Measurements from ENCODE around the gene LRRC3. TPM values are rescaled to one million over a fixed set of nuclear protein-coding genes. Genes with fewer than 3 reads are reported as not detected.

LRRC3 gene
- total RNA-seq, 2 experiments from 2014 or later = 0.55 to 0.61 TPM

GRCh38 chr21:44475266-44475845 lies 20.0 kb downstream of the LRRC3 start:
- intact Hi-C loops (cut with DNase I, micrococcal nuclease) = no loop called here
- Mint-ChIP-seq H3K27me3 (no peaks in the 10 kb centered on the region), H3K4me3 (no peak overlapping the region), H3K27ac (no peak overlapping the region), H3K36me3 (ENCODE audit: low read depth) (no peaks in the 10 kb centered on the region), H3K9me3 (no peaks in the 10 kb centered on the region), H3K4me1 (ENCODE audit: low read depth) (no peaks in the 10 kb centered on the region)
- ATAC-seq (ENCODE audit: poor library complexity) = no peak
- no peaks in the 10 kb centered on the region for H3K9me3 ChIP-seq (ENCODE audit: control insufficient read depth in 1 of 2, insufficient read depth in 1 of 2, low read length in 2 of 2)
- no peak overlapping the region for H3K27ac ChIP-seq (ENCODE audit: low read depth in 1 of 2, low read length in 2 of 2)
- no peaks in the 10 kb centered on the region for H3K36me3 ChIP-seq (ENCODE audit: insufficient read depth, low read length)
- DNase-seq = no peak
- peaks cover 3% of the 10 kb centered on the region for H3K4me1 ChIP-seq (ENCODE audit: insufficient read depth, low read length)
- H3K4me3 ChIP-seq (ENCODE audit: low read length) = no peak overlapping the region
- POLR2A ChIA-PET = no interaction called here
- no peak for TF ChIP-seq CTCF (IDR thresholded peaks at IDR 0.05)
- CTCF ChIA-PET = no interaction called here
- no peaks in the 10 kb centered on the region for H3K27me3 ChIP-seq (ENCODE audit: control insufficient read depth in 1 of 2, insufficient read depth in 2 of 2, low read length in 2 of 2)

- ChIA-PET POLR2A (no interaction called here), CTCF (no interaction called here)
- no peaks in the 10 kb centered on the region for H3K9me3 ChIP-seq (ENCODE audit: control insufficient read depth in 1 of 2, insufficient read depth in 1 of 2, low read length in 2 of 2)
- no peak for TF ChIP-seq CTCF (IDR thresholded peaks at IDR 0.05)
- H3K36me3 ChIP-seq (ENCODE audit: insufficient read depth, low read length) = no peaks in the 10 kb centered on the region
- H3K27ac ChIP-seq (ENCODE audit: low read depth in 1 of 2, low read length in 2 of 2) = no peak overlapping the region
- no peak overlapping the region for H3K27ac Mint-ChIP-seq
- intact Hi-C loops (cut with DNase I, micrococcal nuclease) = no loop called here
- no peaks in the 10 kb centered on the region for H3K27me3 Mint-ChIP-seq
- H3K27me3 ChIP-seq (ENCODE audit: control insufficient read depth in 1 of 2, insufficient read depth in 2 of 2, low read length in 2 of 2) = no peaks in the 10 kb centered on the region
- H3K4me1 ChIP-seq (ENCODE audit: insufficient read depth, low read length) = peaks cover 3% of the 10 kb centered on the region
- H3K4me3 Mint-ChIP-seq = no peak overlapping the region
- DNase-seq (no peak), ATAC-seq (ENCODE audit: poor library complexity) (no peak)
- no peaks in the 10 kb centered on the region for H3K9me3 Mint-ChIP-seq
- no peaks in the 10 kb centered on the region for H3K4me1 Mint-ChIP-seq (ENCODE audit: low read depth)
- H3K4me3 ChIP-seq (ENCODE audit: low read length) = no peak overlapping the region
- no peaks in the 10 kb centered on the region for H3K36me3 Mint-ChIP-seq (ENCODE audit: low read depth)
Measured at GRCh38 chr21:44477131-44477530, 21.8 kb downstream of the LRRC3 start.

- intact Hi-C loops (cut with DNase I, micrococcal nuclease) = no loop called here
- H3K4me3 Mint-ChIP-seq = no peak overlapping the region
- no peak overlapping the region for H3K27ac ChIP-seq (ENCODE audit: low read depth in 1 of 2, low read length in 2 of 2)
- H3K4me3 ChIP-seq (ENCODE audit: low read length) = no peak overlapping the region
- H3K36me3 Mint-ChIP-seq (ENCODE audit: low read depth) = no peaks in the 10 kb centered on the region
- H3K27me3 Mint-ChIP-seq = no peaks in the 10 kb centered on the region
- TF ChIP-seq CTCF (IDR thresholded peaks at IDR 0.05) = no peak
- DNase-seq (no peak), ATAC-seq (ENCODE audit: poor library complexity) (no peak)
- H3K4me1 Mint-ChIP-seq (ENCODE audit: low read depth) = no peaks in the 10 kb centered on the region
- H3K36me3 ChIP-seq (ENCODE audit: insufficient read depth, low read length) = no peaks in the 10 kb centered on the region
- no peaks in the 10 kb centered on the region for H3K9me3 Mint-ChIP-seq
- POLR2A ChIA-PET = no interaction called here
- no peaks in the 10 kb centered on the region for H3K9me3 ChIP-seq (ENCODE audit: control insufficient read depth in 1 of 2, insufficient read depth in 1 of 2, low read length in 2 of 2)
- H3K4me1 ChIP-seq (ENCODE audit: insufficient read depth, low read length) = peaks cover 3% of the 10 kb centered on the region
- no peaks in the 10 kb centered on the region for H3K27me3 ChIP-seq (ENCODE audit: control insufficient read depth in 1 of 2, insufficient read depth in 2 of 2, low read length in 2 of 2)
- CTCF ChIA-PET = no interaction called here
- H3K27ac Mint-ChIP-seq = no peak overlapping the region
Measured at GRCh38 chr21:44477712-44478111, 22.4 kb downstream of the LRRC3 start.
